H1 (cell line): ENCODE data around the gene ZBTB16. TPM values are rescaled to one million over a fixed set of nuclear protein-coding genes. Genes with fewer than 3 reads are reported as not detected.

Source experiments
- CTCF ChIA-PET: fragments of 300-600 bp; sonication (Branson Sonifier 250); formaldehyde crosslinking; loops from one replicate; lab custom pipeline; 2021; ENCODE audit not compliant: partially characterized antibody; lab: Charles Lee
- POLR2A ChIA-PET: fragments of 300-600 bp; sonication (Branson Sonifier 250); formaldehyde crosslinking; loops from one replicate; lab custom pipeline; 2021; ENCODE audit warnings: inconsistent platforms; ENCODE audit not compliant: partially characterized antibody; lab: Charles Lee
- DNase-seq, 2 experiments: peaks; one replicate each; pipeline versions ENCODE4 v3.0.0 to v3.0.0-alpha.2; 2010 to 2022; ENCODE audit warnings: low spot score in 2 of 2, low read depth in 1 of 2, mixed read lengths in 1 of 2
- FAIRE-seq: peaks from 2 replicates; lab custom pipeline; 2011; peaks lifted over from hg19 to GRCh38; lab: Jason Lieb, UNC
- H2AFZ ChIP-seq: 2 replicates; pipeline ENCODE4 v1.8.1; 2012; ENCODE audit warnings: low read length, inconsistent platforms
- H2AK5ac ChIP-seq: 2 replicates; pipeline ENCODE4 v1.6.1; 2013; ENCODE audit warnings: low read depth, low read length
- H2BK120ac ChIP-seq: replicated peaks from 2 replicates; pipeline ENCODE3; 2013; ENCODE audit warnings: low read depth, low read length, inconsistent platforms
- H2BK12ac ChIP-seq: 2 replicates; pipeline ENCODE4 v1.6.1; 2013; ENCODE audit warnings: low read depth, low read length
- H2BK15ac ChIP-seq: 2 replicates; pipeline ENCODE4 v1.6.1; 2013; ENCODE audit warnings: low read length
- H2BK20ac ChIP-seq: 2 replicates; pipeline ENCODE4 v1.6.1; 2013; ENCODE audit warnings: low read length
- H2BK5ac ChIP-seq: 2 replicates; pipeline ENCODE4 v1.6.1; 2013; ENCODE audit warnings: low read depth, low read length
- H3K14ac ChIP-seq: 2 replicates; pipeline ENCODE4 v1.6.1; 2013; ENCODE audit warnings: inconsistent platforms; ENCODE audit not compliant: insufficient read length
- H3K18ac ChIP-seq: 2 replicates; pipeline ENCODE4 v1.6.1; 2013; ENCODE audit warnings: low read length; ENCODE audit errors: extremely low read depth
- H3K23ac ChIP-seq: 2 replicates; pipeline ENCODE4 v1.6.1; 2013; ENCODE audit warnings: inconsistent platforms; ENCODE audit not compliant: insufficient read length
- H3K23me2 ChIP-seq: 2 replicates; pipeline ENCODE4 v1.6.1; 2013; ENCODE audit warnings: low read depth, low read length
- H3K27ac ChIP-seq: 2 replicates; pipeline ENCODE4 v1.6.1; 2011; ENCODE audit warnings: low read depth, low read length, inconsistent platforms
- H3K27me3 ChIP-seq, 4 experiments: replicated peaks in 1 of 4; 1 replicate in 1 of 4; 2 replicates in 3 of 4; pipeline versions ENCODE4 v1.6.1 to v1.8.1; 2011 to 2013; ENCODE audit warnings: low read length in 3 of 4, mild to moderate bottlenecking in 3 of 4, inconsistent platforms in 2 of 4, mixed read lengths in 2 of 4, moderate library complexity in 1 of 4; ENCODE audit not compliant: control insufficient read depth in 3 of 4, insufficient read depth in 3 of 4; ENCODE audit errors: extremely low read depth in 1 of 4
- H3K36me3 ChIP-seq, 4 experiments: 2 replicates each; pipeline versions ENCODE4 v1.6.1 to v1.8.1; 2011 to 2013; ENCODE audit warnings: mild to moderate bottlenecking in 4 of 4, low read length in 3 of 4, moderate library complexity in 2 of 4, control low read depth in 1 of 4, inconsistent platforms in 1 of 4; ENCODE audit not compliant: insufficient read depth in 4 of 4, control insufficient read depth in 2 of 4
- H3K4ac ChIP-seq: replicated peaks from 2 replicates; pipeline ENCODE3; 2013; ENCODE audit warnings: low read length, low read depth, mixed read lengths, inconsistent platforms; ENCODE audit not compliant: insufficient read length
- H3K4me1 ChIP-seq, 4 experiments: replicated peaks in 1 of 4; 1 replicate in 1 of 4; 2 replicates in 3 of 4; pipeline versions ENCODE4 v1.6.1 to v1.8.1; 2011 to 2013; ENCODE audit warnings: low read length in 3 of 4, inconsistent platforms in 2 of 4, mixed read lengths in 1 of 4; ENCODE audit not compliant: insufficient read depth in 4 of 4, control insufficient read depth in 3 of 4
- H3K4me2 ChIP-seq, 2 experiments: 2 replicates each; pipeline versions ENCODE4 v1.6.1 to v1.8.1; 2011 to 2013; ENCODE audit warnings: low read depth in 2 of 2, low read length in 2 of 2, control low read depth in 1 of 2, inconsistent platforms in 1 of 2, mild to moderate bottlenecking in 1 of 2; ENCODE audit not compliant: insufficient read depth in 1 of 2
- H3K4me3 ChIP-seq, 4 experiments: fragments of 200-600, 300-600 bp in 1 of 4; sonication (generic), shearing (Covaris generic), sonication (Bioruptor Twin) in 1 of 4; 2 replicates each; pipeline versions ENCODE4 v1.5.1 to v1.8.1; 2011 to 2016; ENCODE audit warnings: low read length in 4 of 4, low read depth in 3 of 4, control low read depth in 2 of 4, inconsistent platforms in 2 of 4, mild to moderate bottlenecking in 2 of 4, mixed read lengths in 1 of 4, moderate library complexity in 1 of 4; ENCODE audit not compliant: insufficient read depth in 2 of 4; ENCODE audit errors: extremely low read depth in 1 of 4
- H3K56ac ChIP-seq: replicated peaks from 2 replicates; pipeline ENCODE3; 2013; ENCODE audit warnings: low read depth, mild to moderate bottlenecking, mixed read lengths, low read length, inconsistent platforms; ENCODE audit not compliant: insufficient read length
- H3K79me1 ChIP-seq: 2 replicates; pipeline ENCODE4 v1.6.1; 2013; ENCODE audit warnings: low read depth, low read length, control low read depth
- H3K79me2 ChIP-seq, 2 experiments: 2 replicates each; pipeline versions ENCODE4 v1.6.1 to v1.8.1; 2012 to 2013; ENCODE audit warnings: low read length in 2 of 2, mild to moderate bottlenecking in 2 of 2, inconsistent platforms in 1 of 2; ENCODE audit not compliant: insufficient read depth in 2 of 2, control insufficient read depth in 1 of 2
- H3K9ac ChIP-seq, 4 experiments: replicated peaks in 1 of 4; 1 replicate in 1 of 4; 2 replicates in 3 of 4; pipeline versions ENCODE4 v1.6.1 to v1.8.1; 2011 to 2013; ENCODE audit warnings: low read depth in 3 of 4, low read length in 3 of 4, control low read depth in 2 of 4, mild to moderate bottlenecking in 2 of 4, moderate library complexity in 2 of 4, inconsistent platforms in 1 of 4; ENCODE audit errors: extremely low read depth in 1 of 4
- H3K9me3 ChIP-seq, 2 experiments: 2 replicates each; pipeline versions ENCODE4 v1.6.1 to v1.8.1; 2012 to 2013; ENCODE audit warnings: mild to moderate bottlenecking in 2 of 2, moderate library complexity in 2 of 2, control low read depth in 1 of 2, inconsistent platforms in 1 of 2, low read depth in 1 of 2, low read length in 1 of 2, mixed read lengths in 1 of 2; ENCODE audit not compliant: insufficient read depth in 2 of 2
- H4K20me1 ChIP-seq, 2 experiments: replicated peaks in 1 of 2; 2 replicates each; pipeline versions ENCODE3 to v1.8.1; 2011 to 2013; ENCODE audit warnings: inconsistent platforms in 2 of 2, low read length in 2 of 2, mild to moderate bottlenecking in 1 of 2; ENCODE audit not compliant: insufficient read depth in 2 of 2, control insufficient read depth in 1 of 2
- H4K5ac ChIP-seq: 2 replicates; pipeline ENCODE4 v1.6.1; 2013; ENCODE audit warnings: low read length, low read depth, mixed read lengths, inconsistent platforms; ENCODE audit not compliant: insufficient read length
- H4K8ac ChIP-seq: 2 replicates; pipeline ENCODE4 v1.8.0; 2013; ENCODE audit warnings: mild to moderate bottlenecking, moderate library complexity, low read length, inconsistent platforms; ENCODE audit not compliant: insufficient read depth; ENCODE audit errors: extremely low read depth
- H4K91ac ChIP-seq: replicated peaks from 2 replicates; pipeline ENCODE3; 2013; ENCODE audit warnings: low read length, mixed read lengths, inconsistent platforms; ENCODE audit not compliant: insufficient read length
- FOSL1 ChIP-seq: IDR thresholded peaks from 2 replicates; pipeline ENCODE4 v1.6.1; 2011; ENCODE audit warnings: mild to moderate bottlenecking, low read depth, low read length, moderate library complexity; ENCODE audit not compliant: insufficient read depth
- WGBS, 2 experiments: shearing (Covaris generic) in 1 of 2; methylation state at CpG; one replicate each; pipeline versions ENCODE4 v1.1.6 to v1.1.7; 2013 to 2015; ENCODE audit warnings: low lambda C conversion rate in 2 of 2, mixed read lengths in 2 of 2, inconsistent platforms in 1 of 2, low coverage in 1 of 2, missing lambda C conversion rate in 1 of 2; ENCODE audit not compliant: insufficient replicate concordance in 2 of 2, insufficient coverage in 1 of 2, insufficient read length in 1 of 2; ENCODE audit errors: extremely low coverage in 1 of 2, missing lambda C conversion rate in 1 of 2; 5-methylcytosine and 5-hydroxymethylcytosine counted together
- polyA plus RNA-seq, 7 experiments: library from polyadenylated mRNA; depleted of rRNA in 3 of 7; stranded (reverse) in 5 of 7; unstranded in 2 of 7; fragments of >200 nt in 5 of 7; fragments of 200-250 nt in 2 of 7; gene quantifications; 1 replicate in 5 of 7; 2 replicates in 1 of 7; 4 replicates in 1 of 7; pipeline versions ENCODE4 v1.2.1 to v1.2.3, GENCODE V29; 2011 to 2013; ENCODE audit warnings: missing spikeins in 2 of 7, mixed read lengths in 2 of 7
- total RNA-seq: library from RNA; stranded (reverse); fragmentation: NEBNext Ultra II Directional; extraction: Animal tissue kit (Norgen Biotek cat#: 25700); gene quantifications from 2 replicates; pipeline ENCODE4 v1.2.1, GENCODE V29; 2021

Gene ZBTB16
- total and polyA plus RNA-seq, 2 of the 8 experiments (the other 6 are each of a cell fraction or from before 2014, with no cell fraction given), result 0.12 to 0.61 TPM

GRCh38 chr11:114053406-114053805 lies 6.1 kb upstream of the ZBTB16 start:
- Histone ChIP-seq H3K79me1 (no peaks in the 10 kb centered on the region), H3K27me3 (peaks cover 19 to 30% (median 24%) of the 10 kb centered on the region in 4 experiments), H4K91ac (no peak overlapping the region), H3K56ac (no peak overlapping the region), H2BK120ac (no peak overlapping the region), H2AK5ac (no peak overlapping the region), H3K9me3 (no peaks in the 10 kb centered on the region), H2BK15ac (no peak overlapping the region), H3K23me2 (peaks cover 4% of the 10 kb centered on the region; the same call in 1 of the 2 replicates), H3K27ac (no peak overlapping the region), H3K14ac (no peak overlapping the region), H3K4me1 (peaks cover 5 to 7% (median 6%) of the 10 kb centered on the region in 4 experiments), H3K79me2 (no peaks in the 10 kb centered on the region), H3K4ac (no peak overlapping the region), H2BK5ac (no peak overlapping the region), H2BK20ac (no peak overlapping the region), H3K9ac (no peak overlapping the region), H2AFZ (no peak overlapping the region), H4K8ac (no peak overlapping the region), H3K36me3 (no peaks in the 10 kb centered on the region; a peak in 1 of 8 replicates), H3K4me3 (no peak overlapping the region), H3K4me2 (no peak overlapping the region), H3K23ac (no peak overlapping the region), H4K5ac (no peak overlapping the region), H2BK12ac (no peak overlapping the region), H4K20me1 (no peaks in the 10 kb centered on the region), H3K18ac (no peak overlapping the region)
- CTCF ChIA-PET, result interaction anchor here (7.6 to 10.0 kb wide), 2 partner anchors 17 to 209 kb away, joined by 53 to 84 read pairs; no protein-coding TSS in a partner anchor
- WGBS, 2 experiments, result 92% methylated on average over 2 of the region's 2 CpGs; no CpG with 5 or more reads in 1 of the 2 experiments
- FAIRE-seq, result no peak
- POLR2A ChIA-PET, result no interaction called here
- no peak for DNase-seq
- no peak for TF ChIP-seq FOSL1
